Activated naive CD8-positive, alpha-beta T cell treated with anti-CD3 and anti-CD28 coated beads, Interleukin-2, amount 10 ng/mL, durations not matched to agents 7 days and 5 days (primary cell): ENCODE results near the gene PDZD2. TPM values are rescaled to one million over a fixed set of nuclear protein-coding genes. Genes with fewer than 3 reads are reported as not detected.
"Not testable (repeated sequence)": the region's sequence is repeated elsewhere in the genome, so short reads cannot be mapped to it uniquely, and the experiment has no call there.

Source experiments
- ATAC-seq: fragments of 150-1000 bp; cut with Tn5 transposase; one replicate; pipeline ENCODE4 v1.10.0; 2021; ENCODE audit warnings: low read depth, moderate library complexity
- POLR2A ChIA-PET: fragments of 350-600 bp; sonication (Branson Sonifier 250); formaldehyde crosslinking; loops from one replicate; lab custom pipeline; 2021; ENCODE audit warnings: antibody characterized with exemption; lab: Charles Lee
- DNase-seq: peaks from one replicate; pipeline ENCODE4 v3.0.0; 2021
- H3K27ac Mint-ChIP-seq: one replicate; pipeline ENCODE4 v1.8.0; 2022; ENCODE audit warnings: mild to moderate bottlenecking, mixed read lengths
- H3K27me3 Mint-ChIP-seq: one replicate; pipeline ENCODE4 v1.8.0; 2022; ENCODE audit warnings: mild to moderate bottlenecking, moderate library complexity, mixed read lengths
- H3K36me3 Mint-ChIP-seq: one replicate; pipeline ENCODE4 v1.8.0; 2021; ENCODE audit warnings: mild to moderate bottlenecking, mixed read lengths
- H3K4me1 Mint-ChIP-seq: one replicate; pipeline ENCODE4 v1.8.0; 2021; ENCODE audit warnings: mixed read lengths
- H3K4me3 Mint-ChIP-seq: one replicate; pipeline ENCODE4 v1.8.0; 2022; ENCODE audit warnings: mild to moderate bottlenecking, moderate library complexity, mixed read lengths
- H3K9me3 Mint-ChIP-seq: one replicate; pipeline ENCODE4 v1.8.0; 2021; ENCODE audit warnings: mixed read lengths
- total RNA-seq, 2 experiments: library from RNA; stranded (reverse); gene quantifications; one replicate each; pipeline ENCODE4 v1.2.3, GENCODE V29; 2021

PDZD2 gene
- total RNA-seq, 2 experiments from 2014 or later = 0.14 to 0.22 TPM

DNA sequence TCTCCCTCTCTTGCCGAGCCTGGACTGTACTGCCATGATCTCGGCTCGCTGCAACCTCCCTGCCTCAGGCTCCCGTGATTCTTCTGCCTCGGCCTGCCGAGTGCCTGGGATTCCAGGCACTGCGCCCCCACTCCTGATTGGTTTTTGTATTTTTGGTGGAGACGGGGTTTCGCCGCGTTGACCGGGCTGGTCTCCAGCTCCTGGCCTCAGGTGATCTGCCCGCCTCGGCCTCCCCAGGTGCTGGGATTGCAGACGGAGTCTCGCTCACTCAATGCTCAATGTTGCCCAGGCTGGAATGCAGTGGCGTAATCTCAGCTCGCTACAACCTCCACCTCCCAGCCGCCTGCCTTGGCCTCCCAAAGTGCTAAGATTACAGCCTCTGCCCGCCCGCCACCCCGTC is 400.2 kb downstream of the PDZD2 start:
- H3K4me1 Mint-ChIP-seq, ATAC-seq, H3K4me3 Mint-ChIP-seq, H3K9me3 Mint-ChIP-seq, DNase-seq, POLR2A ChIA-PET, H3K27ac Mint-ChIP-seq, H3K27me3 Mint-ChIP-seq, H3K36me3 Mint-ChIP-seq: not testable (repeated sequence)

DNA sequence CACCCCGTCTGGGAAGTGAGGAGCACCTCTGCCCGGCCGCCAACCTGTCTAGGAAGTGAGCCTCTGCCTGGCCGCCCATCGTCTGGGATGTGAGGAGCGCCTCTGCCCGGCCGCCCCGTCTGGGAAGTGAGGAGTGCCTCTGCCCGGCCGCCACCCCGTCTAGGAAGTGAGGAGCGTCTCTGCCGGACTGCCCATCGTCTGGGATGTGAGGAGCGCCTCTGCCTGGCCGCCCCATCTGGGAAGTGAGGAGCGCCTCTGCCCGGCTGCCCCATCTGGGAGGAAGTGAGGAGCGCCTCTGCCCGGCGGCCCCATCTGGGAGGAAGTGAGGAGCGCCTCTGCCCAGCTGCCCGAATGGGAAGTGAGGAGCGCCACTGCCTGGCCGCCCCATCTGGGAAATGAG is 400.7 kb downstream of the PDZD2 start:
- DNase-seq, H3K36me3 Mint-ChIP-seq, H3K4me3 Mint-ChIP-seq, H3K27ac Mint-ChIP-seq, H3K4me1 Mint-ChIP-seq, POLR2A ChIA-PET, H3K27me3 Mint-ChIP-seq, ATAC-seq, H3K9me3 Mint-ChIP-seq: not testable (repeated sequence)

DNA sequence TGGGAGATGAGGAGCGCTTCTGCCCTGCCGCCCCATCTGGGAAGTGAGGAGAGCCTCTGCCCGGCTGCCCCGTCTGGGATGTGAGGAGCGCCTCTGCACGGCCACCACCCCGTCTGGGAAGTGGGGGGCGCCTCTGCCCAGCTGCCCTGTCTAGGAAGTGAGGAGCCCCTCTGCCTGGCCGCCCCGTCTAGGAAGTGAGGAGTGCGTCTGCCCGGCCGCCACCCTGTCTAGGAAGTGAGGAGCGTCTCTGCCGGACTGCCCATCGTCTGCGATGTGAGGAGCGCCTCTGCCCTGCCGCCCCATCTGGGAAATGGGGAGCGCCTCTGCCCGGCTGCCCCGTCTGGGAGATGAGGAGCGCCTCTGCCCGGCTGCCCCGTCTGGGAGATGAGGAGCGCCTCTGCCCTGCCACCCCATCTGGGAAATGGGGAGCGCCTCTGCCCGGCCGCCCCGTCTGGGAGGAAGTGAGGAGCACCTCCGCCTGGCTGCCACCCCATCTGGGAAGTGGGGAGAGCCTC is 401.3 kb downstream of the PDZD2 start:
- H3K4me3 Mint-ChIP-seq, H3K27ac Mint-ChIP-seq, ATAC-seq, H3K4me1 Mint-ChIP-seq, H3K27me3 Mint-ChIP-seq, DNase-seq, H3K9me3 Mint-ChIP-seq, POLR2A ChIA-PET, H3K36me3 Mint-ChIP-seq: not testable (repeated sequence)

DNA sequence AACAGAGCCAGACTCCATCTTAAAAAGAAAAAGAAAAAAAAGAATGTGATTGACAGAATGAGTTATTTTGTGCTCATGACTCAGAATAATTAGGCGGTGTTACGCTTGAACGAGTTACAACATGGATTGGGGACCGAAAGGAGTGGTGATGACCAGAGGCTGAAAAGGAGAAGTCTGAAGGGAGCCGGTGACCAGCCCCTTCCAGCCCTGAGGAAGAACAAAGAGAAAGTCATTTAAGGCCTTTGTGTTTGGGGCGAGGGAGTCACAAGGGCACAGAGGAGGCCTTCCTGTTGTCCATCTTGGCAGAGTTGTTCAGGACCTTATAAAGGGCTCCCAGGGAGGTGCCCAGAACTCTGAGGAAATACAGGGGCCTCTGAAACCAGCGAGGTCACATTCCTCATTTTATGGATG is 403.6 kb downstream of the PDZD2 start:
- Mint-ChIP-seq H3K9me3 (no peaks in the 10 kb centered on the region), H3K4me1 (no peaks in the 10 kb centered on the region), H3K27ac (no peak overlapping the region), H3K36me3 (no peaks in the 10 kb centered on the region), H3K4me3 (no peak overlapping the region), H3K27me3 (no peaks in the 10 kb centered on the region)
- POLR2A ChIA-PET = no interaction called here
- no peak for DNase-seq
- ATAC-seq = no peak

DNA sequence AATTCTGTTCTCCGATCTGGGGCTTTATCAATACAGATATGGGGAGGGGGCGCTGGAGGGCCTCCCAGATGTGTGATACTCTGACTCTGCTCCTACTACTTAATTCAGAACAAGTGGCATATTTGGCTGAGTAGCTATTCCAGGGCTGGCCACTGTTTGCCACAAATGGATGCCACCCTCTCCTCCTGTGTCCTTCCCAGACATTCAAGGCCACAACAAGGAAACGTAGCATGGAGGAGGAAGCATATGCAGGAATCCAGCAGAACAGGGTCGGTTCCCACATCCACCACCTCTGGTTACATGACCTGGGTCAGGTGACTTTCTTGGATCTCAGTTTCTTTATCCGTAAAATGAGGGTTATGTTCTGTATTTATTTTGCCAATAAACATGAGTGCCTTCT is 404.2 kb downstream of the PDZD2 start:
- Mint-ChIP-seq H3K27me3 (no peaks in the 10 kb centered on the region), H3K27ac (no peak overlapping the region), H3K36me3 (no peaks in the 10 kb centered on the region), H3K9me3 (no peaks in the 10 kb centered on the region), H3K4me3 (no peak overlapping the region), H3K4me1 (no peaks in the 10 kb centered on the region)
- no peak for ATAC-seq
- POLR2A ChIA-PET = no interaction called here
- DNase-seq = no peak

DNA sequence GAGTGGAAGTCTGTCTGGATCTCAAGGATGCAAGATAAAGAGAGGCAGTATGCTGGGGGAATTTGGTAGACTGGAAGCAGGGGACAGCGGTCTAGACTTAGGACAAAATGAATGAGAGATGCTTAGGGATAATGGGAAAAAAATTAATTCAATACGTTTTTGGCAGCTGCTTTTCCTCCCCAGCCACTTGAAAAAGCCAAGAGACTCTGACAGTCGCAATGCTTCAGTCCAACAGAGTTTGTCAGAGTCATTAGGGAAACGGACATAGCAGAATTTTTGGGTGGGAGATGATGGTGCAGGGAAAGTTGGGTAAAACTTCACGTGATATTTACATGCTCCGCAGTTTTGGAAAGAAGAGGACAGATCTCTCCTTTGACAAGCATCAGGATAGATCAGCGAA is 405.5 kb downstream of the PDZD2 start:
- POLR2A ChIA-PET = no interaction called here
- H3K27me3 Mint-ChIP-seq = no peaks in the 10 kb centered on the region

DNA sequence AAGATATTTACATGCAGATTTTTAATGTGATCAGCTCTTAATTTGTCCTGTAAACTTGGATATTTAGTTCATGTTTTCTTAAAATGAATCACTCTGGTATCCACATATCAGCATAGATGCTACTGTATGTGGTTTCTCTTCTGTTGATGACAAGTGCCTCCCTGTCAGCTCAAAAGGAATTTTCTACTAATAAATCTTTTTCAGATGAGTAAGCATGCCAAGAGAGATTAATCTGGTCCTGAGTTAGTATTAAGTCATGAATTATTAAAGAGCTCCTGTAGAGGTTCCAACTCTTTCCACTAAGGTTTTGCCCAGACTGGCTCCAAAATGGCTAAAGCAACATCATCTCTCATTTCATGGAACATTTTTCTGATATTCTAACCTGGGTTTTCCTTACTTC is 406.0 kb downstream of the PDZD2 start:
- Mint-ChIP-seq H3K4me1 (no peaks in the 10 kb centered on the region), H3K4me3 (no peak overlapping the region), H3K27ac (no peak overlapping the region), H3K9me3 (no peaks in the 10 kb centered on the region), H3K36me3 (no peaks in the 10 kb centered on the region), H3K27me3 (no peaks in the 10 kb centered on the region)
- no peak for DNase-seq
- ATAC-seq = no peak
- POLR2A ChIA-PET = no interaction called here

More for the DNA sequence above, 405.5 kb downstream of the PDZD2 start:
- ATAC-seq (no peak), DNase-seq (no peak)
- Mint-ChIP-seq H3K27ac (no peak overlapping the region), H3K4me3 (no peak overlapping the region), H3K9me3 (no peaks in the 10 kb centered on the region), H3K4me1 (no peaks in the 10 kb centered on the region), H3K36me3 (no peaks in the 10 kb centered on the region)

DNA sequence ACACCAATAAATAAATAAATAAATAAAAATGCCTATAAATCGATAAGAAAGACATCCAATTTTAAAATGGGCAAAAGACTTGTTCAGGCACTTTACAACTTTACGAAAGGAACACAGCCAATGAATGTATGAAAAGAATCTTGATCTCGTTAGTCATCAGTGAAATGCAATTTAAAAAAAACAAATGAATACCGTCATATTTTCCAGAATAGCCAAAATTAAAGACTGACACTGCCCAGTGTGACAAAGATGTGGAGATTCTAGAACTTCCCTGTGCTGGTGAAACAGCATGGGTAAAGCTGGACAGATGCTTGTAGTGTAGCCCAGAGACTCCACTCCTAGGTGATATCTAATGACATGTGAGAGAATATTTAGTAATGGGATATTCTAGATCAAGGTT is 408.1 kb downstream of the PDZD2 start:
- no peaks in the 10 kb centered on the region for H3K27me3 Mint-ChIP-seq
- no peaks in the 10 kb centered on the region for H3K9me3 Mint-ChIP-seq
- no peaks in the 10 kb centered on the region for H3K36me3 Mint-ChIP-seq
- POLR2A ChIA-PET = no interaction called here
- H3K4me3 Mint-ChIP-seq = no peak overlapping the region
- ATAC-seq = no peak
- H3K27ac Mint-ChIP-seq = no peak overlapping the region
- no peak for DNase-seq
- no peaks in the 10 kb centered on the region for H3K4me1 Mint-ChIP-seq

DNA sequence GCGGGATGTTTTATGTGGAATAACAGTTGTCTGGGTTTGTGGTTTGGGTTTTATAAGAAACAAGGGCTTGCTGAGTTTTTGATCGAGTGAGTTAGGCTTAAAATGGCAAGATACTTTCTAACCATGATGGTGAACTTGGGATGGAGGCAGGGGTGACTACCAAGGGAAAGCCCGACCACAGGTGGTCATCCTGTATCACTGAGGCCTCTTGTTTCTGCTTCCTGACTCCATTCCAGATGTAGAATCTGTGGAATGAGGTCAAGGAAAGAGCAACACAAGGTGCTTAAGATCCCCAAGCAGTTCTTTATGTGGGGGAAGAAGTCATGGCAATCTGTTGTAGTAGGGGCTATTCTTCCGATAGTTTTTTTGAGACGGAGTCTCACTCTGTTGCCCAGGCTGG is 412.9 kb downstream of the PDZD2 start:
- no peaks in the 10 kb centered on the region for H3K4me1 Mint-ChIP-seq
- H3K27me3 Mint-ChIP-seq = no peaks in the 10 kb centered on the region
- no peaks in the 10 kb centered on the region for H3K36me3 Mint-ChIP-seq
- no peaks in the 10 kb centered on the region for H3K9me3 Mint-ChIP-seq
- DNase-seq = no peak
- ATAC-seq = no peak
- no peak overlapping the region for H3K27ac Mint-ChIP-seq
- POLR2A ChIA-PET = no interaction called here
- no peak overlapping the region for H3K4me3 Mint-ChIP-seq

DNA sequence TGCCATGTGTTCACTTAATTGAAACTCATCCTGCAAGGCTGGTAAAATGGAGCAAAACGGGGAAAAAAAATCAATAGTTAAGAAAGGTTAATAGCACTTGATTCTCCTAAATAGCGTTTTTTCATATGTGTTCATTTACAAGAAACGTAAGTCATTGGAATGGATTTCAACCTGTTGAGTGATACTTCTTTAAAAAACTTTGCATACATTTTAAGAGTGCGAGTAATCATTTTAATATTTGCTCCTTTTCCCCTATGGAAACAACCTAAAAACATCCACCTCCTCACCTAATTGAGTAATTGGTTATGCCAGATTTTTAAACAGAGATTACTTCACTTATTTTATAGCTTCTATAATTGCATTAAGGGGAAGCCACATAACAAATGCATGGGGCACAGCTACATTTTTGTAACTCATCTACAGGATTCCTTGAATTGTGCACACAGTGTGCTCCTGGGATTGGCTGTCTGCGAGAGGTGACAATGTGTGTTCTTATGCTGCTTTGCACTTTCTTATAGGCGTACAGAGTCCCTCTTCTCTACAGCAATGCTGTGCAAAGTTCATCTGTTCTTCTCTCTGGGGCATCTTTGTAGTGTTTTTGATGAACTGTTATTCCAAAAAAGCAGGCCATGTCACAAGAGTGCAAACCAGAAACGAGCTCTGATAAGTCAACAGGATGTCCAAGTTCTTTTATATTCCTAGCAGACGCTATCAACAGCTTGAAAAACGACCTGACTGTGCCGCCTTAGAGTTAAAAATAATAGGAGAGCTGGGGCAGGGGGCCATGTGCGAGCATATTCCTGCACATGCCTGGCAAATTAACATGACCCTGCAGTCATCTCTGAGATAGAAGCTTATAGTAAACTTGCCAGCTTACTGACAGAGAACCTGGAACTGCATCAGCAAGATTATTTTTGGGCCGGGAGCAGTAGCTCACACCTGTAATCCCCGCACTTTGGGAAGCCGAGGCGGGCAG is 417.2 kb downstream of the PDZD2 start:
- Mint-ChIP-seq H3K27me3 (no peaks in the 10 kb centered on the region), H3K9me3 (no peaks in the 10 kb centered on the region), H3K36me3 (no peaks in the 10 kb centered on the region), H3K27ac (no peak overlapping the region), H3K4me1 (no peaks in the 10 kb centered on the region), H3K4me3 (no peak overlapping the region)
- POLR2A ChIA-PET = no interaction called here
- ATAC-seq = no peak
- no peak for DNase-seq

DNA sequence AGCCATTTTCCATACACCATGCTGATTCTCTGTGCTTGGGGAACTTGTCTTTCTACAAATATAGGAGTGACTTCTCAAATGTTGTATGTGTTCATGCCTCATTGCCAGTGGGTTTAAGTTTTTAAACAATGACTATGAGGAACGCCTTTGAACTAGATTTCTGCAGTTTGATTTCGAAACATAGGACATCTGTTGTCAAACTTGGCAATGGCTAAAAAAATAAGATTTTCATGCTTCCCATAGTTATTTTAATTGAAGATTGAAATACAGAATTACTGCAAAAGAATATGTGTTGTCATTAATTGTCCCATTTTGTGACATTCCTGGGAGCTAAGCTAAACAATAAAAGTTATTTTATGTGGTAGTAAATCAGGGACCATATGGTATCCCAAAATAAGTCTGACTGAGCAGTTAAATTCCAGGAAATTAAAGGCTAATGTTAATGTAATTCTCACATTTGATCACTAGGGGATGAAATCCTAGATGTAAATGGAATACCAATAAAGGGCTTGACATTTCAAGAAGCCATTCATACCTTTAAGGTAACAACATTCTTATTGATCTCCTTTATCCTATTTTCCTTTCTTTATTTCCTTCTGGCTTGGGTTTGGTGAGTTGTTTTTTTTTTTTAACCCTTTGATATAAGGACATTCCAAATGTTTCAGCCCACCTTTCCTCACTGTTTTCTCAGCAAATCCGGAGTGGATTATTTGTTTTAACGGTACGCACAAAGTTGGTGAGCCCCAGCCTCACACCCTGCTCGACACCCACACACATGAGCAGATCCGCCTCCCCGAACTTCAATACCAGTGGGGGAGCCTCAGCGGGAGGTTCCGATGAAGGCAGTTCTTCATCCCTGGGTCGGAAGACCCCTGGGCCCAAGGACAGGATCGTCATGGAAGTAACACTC is 418.5 kb downstream of the PDZD2 start:
- H3K27ac Mint-ChIP-seq = no peak overlapping the region
- H3K4me3 Mint-ChIP-seq = no peak overlapping the region

DNA sequence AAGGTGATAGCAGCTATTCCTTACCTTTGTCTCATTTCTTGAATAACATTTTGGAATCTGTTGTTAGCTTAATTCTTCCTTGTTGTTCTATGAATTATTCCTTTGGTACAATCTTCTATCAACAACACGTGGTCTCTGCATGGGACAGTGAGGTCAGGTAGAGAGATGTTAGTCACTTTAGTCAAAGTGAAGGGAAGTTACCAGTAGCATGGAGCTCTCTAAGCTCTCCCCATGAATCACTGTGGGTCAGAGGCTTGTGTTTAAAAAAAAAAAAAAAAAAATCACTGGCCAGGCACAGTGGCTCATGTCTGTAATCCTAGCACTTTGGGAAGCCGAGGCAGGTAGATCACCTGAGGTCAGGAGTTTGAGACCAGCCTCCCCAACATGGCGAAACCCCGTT is 419.2 kb downstream of the PDZD2 start:
- ATAC-seq = no peak
- no peak overlapping the region for H3K27ac Mint-ChIP-seq

More for the DNA sequence above, 418.5 kb downstream of the PDZD2 start:
- no peaks in the 10 kb centered on the region for H3K4me1 Mint-ChIP-seq
- POLR2A ChIA-PET = interaction anchor here (0.7 kb wide), 1 partner anchor 36 kb away, joined by 3 read pairs; no protein-coding TSS in a partner anchor
- no peaks in the 10 kb centered on the region for H3K36me3 Mint-ChIP-seq
- no peaks in the 10 kb centered on the region for H3K27me3 Mint-ChIP-seq
- ATAC-seq = no peak
- no peaks in the 10 kb centered on the region for H3K9me3 Mint-ChIP-seq
- DNase-seq = no peak

DNA sequence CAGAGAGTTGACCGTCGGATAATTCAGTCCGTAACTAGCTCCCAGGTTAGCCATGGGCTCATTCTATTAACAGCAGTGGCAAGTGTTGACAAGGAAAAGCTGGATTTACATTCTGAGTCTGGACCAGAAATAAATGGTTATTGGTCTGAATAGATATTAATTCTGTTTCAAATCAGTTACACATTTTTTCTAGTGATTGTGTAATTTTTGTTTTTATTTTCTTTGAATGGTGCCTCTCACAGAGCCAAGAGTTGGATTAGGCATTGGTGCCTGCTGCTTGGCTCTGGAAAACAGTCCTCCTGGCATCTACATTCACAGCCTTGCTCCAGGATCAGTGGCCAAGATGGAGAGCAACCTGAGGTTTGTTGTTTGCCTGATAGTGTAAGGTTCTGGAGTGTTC is 420.1 kb downstream of the PDZD2 start:
- ATAC-seq (no peak), DNase-seq (no peak)
- H3K4me3 Mint-ChIP-seq = no peak overlapping the region
- H3K4me1 Mint-ChIP-seq = no peaks in the 10 kb centered on the region
- no peaks in the 10 kb centered on the region for H3K36me3 Mint-ChIP-seq
- H3K27me3 Mint-ChIP-seq = no peaks in the 10 kb centered on the region
- H3K9me3 Mint-ChIP-seq = no peaks in the 10 kb centered on the region
- H3K27ac Mint-ChIP-seq = no peak overlapping the region
- POLR2A ChIA-PET = no interaction called here

More for the DNA sequence above, 419.2 kb downstream of the PDZD2 start:
- Mint-ChIP-seq H3K9me3 (no peaks in the 10 kb centered on the region), H3K4me3 (no peak overlapping the region), H3K27me3 (no peaks in the 10 kb centered on the region), H3K36me3 (no peaks in the 10 kb centered on the region), H3K4me1 (no peaks in the 10 kb centered on the region)
- POLR2A ChIA-PET = interaction anchor here (0.7 kb wide), 1 partner anchor 35 kb away, joined by 3 read pairs; no protein-coding TSS in a partner anchor
- no peak for DNase-seq
